Measurements from ENCODE around the gene BTNL9.

BTNL9 gene

GRCh38 chr5:181051841-181052671 is 12.0 kb downstream of the BTNL9 start:
- H3K27me3 Mint-ChIP-seq, result peaks cover 79% of the 10 kb centered on the region
- no peaks in the 10 kb centered on the region for H3K36me3 Mint-ChIP-seq (ENCODE audit: low read depth)
- peak overlapping the region; percentile 50 for H3K4me3 Mint-ChIP-seq
- peak overlapping the region; percentile 77 for H3K27ac Mint-ChIP-seq
- peaks cover 20% of the 10 kb centered on the region for H3K4me1 Mint-ChIP-seq (ENCODE audit: low read depth)
- no peaks in the 10 kb centered on the region for H3K9me3 Mint-ChIP-seq

- Mint-ChIP-seq H3K27ac (no peak overlapping the region), H3K4me1 (ENCODE audit: low read depth) (peaks cover 20% of the 10 kb centered on the region), H3K36me3 (ENCODE audit: low read depth) (no peaks in the 10 kb centered on the region), H3K9me3 (no peaks in the 10 kb centered on the region), H3K4me3 (peak overlapping the region; percentile 73), H3K27me3 (peaks cover 82% of the 10 kb centered on the region)
Measured at GRCh38 chr5:181052672-181053487, 12.8 kb downstream of the BTNL9 start.

- Mint-ChIP-seq H3K4me1 (ENCODE audit: low read depth) (peaks cover 20% of the 10 kb centered on the region), H3K27me3 (peaks cover 86% of the 10 kb centered on the region), H3K27ac (no peak overlapping the region), H3K36me3 (ENCODE audit: low read depth) (no peaks in the 10 kb centered on the region), H3K4me3 (peak overlapping the region; percentile 73), H3K9me3 (no peaks in the 10 kb centered on the region)
Measured at GRCh38 chr5:181053488-181054121, 13.5 kb downstream of the BTNL9 start.

- Mint-ChIP-seq H3K27ac (peak overlapping the region; percentile 56), H3K9me3 (no peaks in the 10 kb centered on the region), H3K4me1 (ENCODE audit: low read depth) (peaks cover 23% of the 10 kb centered on the region), H3K36me3 (ENCODE audit: low read depth) (no peaks in the 10 kb centered on the region), H3K27me3 (peaks cover 90% of the 10 kb centered on the region), H3K4me3 (peak overlapping the region; percentile 48)
Measured at GRCh38 chr5:181054138-181054537, 14.1 kb downstream of the BTNL9 start.

- no peaks in the 10 kb centered on the region for H3K9me3 Mint-ChIP-seq
- H3K27ac Mint-ChIP-seq, result no peak overlapping the region
- no peak overlapping the region for H3K4me3 Mint-ChIP-seq
- no peaks in the 10 kb centered on the region for H3K36me3 Mint-ChIP-seq (ENCODE audit: low read depth)
- H3K4me1 Mint-ChIP-seq (ENCODE audit: low read depth), result peaks cover 23% of the 10 kb centered on the region
- peaks cover 84% of the 10 kb centered on the region for H3K27me3 Mint-ChIP-seq
Measured at GRCh38 chr5:181054871-181055459, 14.9 kb downstream of the BTNL9 start.

- Mint-ChIP-seq H3K4me3 (no peak overlapping the region), H3K27me3 (peaks cover 86% of the 10 kb centered on the region), H3K9me3 (no peaks in the 10 kb centered on the region), H3K4me1 (ENCODE audit: low read depth) (peaks cover 23% of the 10 kb centered on the region), H3K27ac (no peak overlapping the region), H3K36me3 (ENCODE audit: low read depth) (no peaks in the 10 kb centered on the region)
Measured at GRCh38 chr5:181056431-181056830, 16.4 kb downstream of the BTNL9 start.

GRCh38 chr5:181058321-181058720 is 18.3 kb downstream of the BTNL9 start:
- Mint-ChIP-seq H3K4me1 (ENCODE audit: low read depth) (peaks cover 16% of the 10 kb centered on the region), H3K27me3 (peaks cover 92% of the 10 kb centered on the region), H3K9me3 (no peaks in the 10 kb centered on the region), H3K27ac (no peak overlapping the region), H3K4me3 (no peak overlapping the region), H3K36me3 (ENCODE audit: low read depth) (no peaks in the 10 kb centered on the region)

- H3K4me1 Mint-ChIP-seq (ENCODE audit: low read depth), result peaks cover 11% of the 10 kb centered on the region
- peaks cover 90% of the 10 kb centered on the region for H3K27me3 Mint-ChIP-seq
- no peaks in the 10 kb centered on the region for H3K36me3 Mint-ChIP-seq (ENCODE audit: low read depth)
- H3K4me3 Mint-ChIP-seq, result no peak overlapping the region
- no peak overlapping the region for H3K27ac Mint-ChIP-seq
- no peaks in the 10 kb centered on the region for H3K9me3 Mint-ChIP-seq
Measured at GRCh38 chr5:181058786-181059296, 18.8 kb downstream of the BTNL9 start.

GRCh38 chr5:181059297-181060230 is 19.5 kb downstream of the BTNL9 start:
- Mint-ChIP-seq H3K36me3 (ENCODE audit: low read depth) (no peaks in the 10 kb centered on the region), H3K27me3 (peaks cover 86% of the 10 kb centered on the region), H3K9me3 (no peaks in the 10 kb centered on the region), H3K4me3 (no peak overlapping the region), H3K27ac (no peak overlapping the region), H3K4me1 (ENCODE audit: low read depth) (peaks cover 4% of the 10 kb centered on the region)

- Mint-ChIP-seq H3K4me3 (no peak overlapping the region), H3K36me3 (ENCODE audit: low read depth) (no peaks in the 10 kb centered on the region), H3K27ac (no peak overlapping the region), H3K9me3 (no peaks in the 10 kb centered on the region), H3K4me1 (ENCODE audit: low read depth) (peaks cover 3% of the 10 kb centered on the region), H3K27me3 (peaks cover 81% of the 10 kb centered on the region)
Measured at GRCh38 chr5:181060231-181060590, 20.1 kb downstream of the BTNL9 start.

GRCh38 chr5:181060924-181061323 is 20.9 kb downstream of the BTNL9 start:
- Mint-ChIP-seq H3K27ac (no peak overlapping the region), H3K9me3 (no peaks in the 10 kb centered on the region), H3K4me1 (ENCODE audit: low read depth) (peaks cover 3% of the 10 kb centered on the region), H3K36me3 (ENCODE audit: low read depth) (no peaks in the 10 kb centered on the region), H3K27me3 (peaks cover 79% of the 10 kb centered on the region), H3K4me3 (no peak overlapping the region)

- Mint-ChIP-seq H3K4me3 (no peak overlapping the region), H3K36me3 (ENCODE audit: low read depth) (no peaks in the 10 kb centered on the region), H3K4me1 (ENCODE audit: low read depth) (peaks cover 3% of the 10 kb centered on the region), H3K27ac (no peak overlapping the region), H3K27me3 (peaks cover 79% of the 10 kb centered on the region), H3K9me3 (no peaks in the 10 kb centered on the region)
Measured at GRCh38 chr5:181061645-181062044, 21.6 kb downstream of the BTNL9 start.

GRCh38 chr5:181062631-181063030 is 22.6 kb downstream of the BTNL9 start:
- H3K4me1 Mint-ChIP-seq (ENCODE audit: low read depth), result peaks cover 3% of the 10 kb centered on the region
- H3K36me3 Mint-ChIP-seq (ENCODE audit: low read depth), result no peaks in the 10 kb centered on the region
- H3K27ac Mint-ChIP-seq, result no peak overlapping the region
- H3K9me3 Mint-ChIP-seq, result no peaks in the 10 kb centered on the region
- peaks cover 73% of the 10 kb centered on the region for H3K27me3 Mint-ChIP-seq
- H3K4me3 Mint-ChIP-seq, result no peak overlapping the region

- Mint-ChIP-seq H3K27me3 (peaks cover 73% of the 10 kb centered on the region), H3K4me3 (no peak overlapping the region), H3K9me3 (no peaks in the 10 kb centered on the region), H3K4me1 (ENCODE audit: low read depth) (peaks cover 3% of the 10 kb centered on the region), H3K36me3 (ENCODE audit: low read depth) (no peaks in the 10 kb centered on the region), H3K27ac (no peak overlapping the region)
Measured at GRCh38 chr5:181063514-181063913, 23.4 kb downstream of the BTNL9 start.

All from stimulated activated naive CD8-positive, alpha-beta T cell treated with anti-CD3 and anti-CD28 coated beads, Interleukin-15, Interleukin-2, amounts not matched to agents 100 ng/mL and 50 ng/mL, for 24 hours (primary cell).